Measurements from ENCODE around the gene RBSN. TPM values are rescaled to one million over a fixed set of nuclear protein-coding genes. Genes with fewer than 3 reads are reported as not detected.

RBSN gene
- total and polyA plus RNA-seq, 2 of the 4 experiments (the other 2 are of a cell fraction) = 8.7 to 33.7 TPM

GRCh38 chr3:15102256-15102655, 3.3 kb upstream of the RBSN start:
- in situ Hi-C loops (cut with MboI; ENCODE audit: low sequenced_read_pairs) = loop anchor here (25.0 kb wide), 1 partner anchor 285 kb away; no protein-coding TSS in a partner anchor
- peaks cover 3% of the 10 kb centered on the region; the same call in 1 of the 2 replicates for H3K27me3 ChIP-seq (ENCODE audit: control insufficient read depth, insufficient read depth, low read length)
- H2AFZ ChIP-seq (replicated peaks; ENCODE audit: low read length, poor library complexity) = peak overlapping the region; percentile 34

More at GRCh38 chr3:15102256-15102655, 3.3 kb upstream of the RBSN start:
- Histone ChIP-seq H3K9me3 (ENCODE audit: control insufficient read depth, insufficient read depth, low read length) (no peaks in the 10 kb centered on the region), H3K4me3 (ENCODE audit: insufficient read depth, low read depth, low read length) (no peak overlapping the region), H4K20me1 (ENCODE audit: insufficient read depth, low read length) (no peaks in the 10 kb centered on the region), H2BK5ac (ENCODE audit: low read depth, low read length, poor library complexity, severe bottlenecking) (no peak overlapping the region), H3K23ac (ENCODE audit: low read depth, low read length) (no peak overlapping the region), H2AK9ac (replicated peaks; ENCODE audit: low read depth, low read length, poor library complexity) (no peak overlapping the region), H3K56ac (ENCODE audit: extremely low read depth, insufficient read depth, low read length) (no peak overlapping the region), H3K4ac (ENCODE audit: low read depth, low read length) (no peak overlapping the region), H2BK20ac (ENCODE audit: low read depth, low read length) (no peak overlapping the region), H2BK15ac (ENCODE audit: low read depth, low read length) (no peak overlapping the region), H3K18ac (ENCODE audit: low read depth, low read length) (no peak overlapping the region), H3K27ac (ENCODE audit: insufficient read depth, low read length) (no peak overlapping the region), H3K4me1 (ENCODE audit: control insufficient read depth, insufficient read depth, low read length) (peaks cover 9% of the 10 kb centered on the region), H4K91ac (ENCODE audit: insufficient read depth, low read depth, low read length) (no peak overlapping the region), H2AK5ac (ENCODE audit: low read depth, low read length) (no peak overlapping the region), H3K9me1 (ENCODE audit: insufficient read depth, low read length) (peaks cover 13% of the 10 kb centered on the region), H3K9ac (ENCODE audit: low read depth, low read length) (no peak overlapping the region), H2BK120ac (ENCODE audit: low read depth, low read length) (no peak overlapping the region), H3K14ac (replicated peaks; ENCODE audit: low read depth, low read length) (no peak overlapping the region), H3K4me2 (ENCODE audit: low read depth, low read length) (no peak overlapping the region), H3K79me1 (ENCODE audit: low read depth in 1 of 2, low read length in 2 of 2) (peaks cover 5 to 21% of the 10 kb centered on the region in 2 experiments; a peak in 3 of 4 replicates), H4K5ac (ENCODE audit: low read depth, low read length) (no peak overlapping the region), H4K8ac (ENCODE audit: low read depth in 2 of 2, low read length in 2 of 2) (no peak overlapping the region), H3K36me3 (ENCODE audit: control insufficient read depth, insufficient read depth, low read length) (no peaks in the 10 kb centered on the region)
- TF ChIP-seq RCOR1 (IDR thresholded peaks at IDR 0.05; ENCODE audit: insufficient replicate concordance, low read length) (no peak), RFX5 (IDR thresholded peaks at IDR 0.05; ENCODE audit: low read depth, low read length) (no peak), CHD1 (IDR thresholded peaks at IDR 0.05; ENCODE audit: low read depth, low read length) (no peak), USF2 (IDR thresholded peaks at IDR 0.05; ENCODE audit: low read depth, low read length) (no peak), MAZ (IDR thresholded peaks at IDR 0.05; ENCODE audit: borderline replicate concordance, low read depth, low read length) (no peak), RAD21 (IDR thresholded peaks at IDR 0.05; ENCODE audit: low read length) (no peak), BHLHE40 (IDR thresholded peaks at IDR 0.05; ENCODE audit: low read depth, low read length) (no peak), NFE2L2 (IDR thresholded peaks at IDR 0.05; ENCODE audit: low read depth, low read length) (no peak), CTCF (conservative IDR thresholded peaks at IDR 0.05; ENCODE audit: low read depth, low read length) (no peak), MAFK (IDR thresholded peaks at IDR 0.05; ENCODE audit: low read depth, low read length) (no peak), MXI1 (IDR thresholded peaks at IDR 0.05; ENCODE audit: borderline replicate concordance, low read depth, low read length) (no peak), POLR2A (IDR thresholded peaks at IDR 0.05; ENCODE audit: low read depth, low read length) (no peak), ELK1 (IDR thresholded peaks at IDR 0.05; ENCODE audit: borderline replicate concordance, low read depth, low read length) (no peak), SMC3 (IDR thresholded peaks at IDR 0.05; ENCODE audit: low read depth, low read length) (no peak)
- ChIA-PET POLR2A (ENCODE audit: unreplicated experiment) (no interaction called here), CTCF (no interaction called here)
- no peak for ATAC-seq (ENCODE audit: low read depth)
- no TSS peak for BruUV-seq (replicated peaks)
- intact Hi-C loops (cut with micrococcal nuclease) (loop anchor here (10.0 kb wide), 1 partner anchor 303 kb away; no protein-coding TSS in a partner anchor), dilution Hi-C loops (cut with HindIII; ENCODE audit: low sequenced_read_pairs, unreplicated experiment) (no loop called here)
- no peak for DNase-seq
- WGBS, 2 experiments (ENCODE audit: extremely low coverage in 2 of 2, insufficient read length in 1 of 2) = 0% methylated on average over 1 of the region's 4 CpGs; no CpG with 5 or more reads in 1 of the 2 experiments

All from IMR-90 (cell line).